Activated CD8-positive, alpha-beta memory T cell treated with anti-CD3 and anti-CD28 coated beads, Interleukin-2, amount 50 U/mL, for 24 hours (primary cell): ENCODE results near the gene ASPG.
A peak's percentile ranks its signal among the peaks of the same experiment; 100 is the strongest.

Experiments
- DNase-seq: peaks from one replicate; pipeline ENCODE4 v3.0.0-alpha.2; 2020; ENCODE audit errors: extremely low read depth

The ASPG gene

GRCh38 chr14:104075530-104076151 lies 9.9 kb upstream of the ASPG start:
- DNase-seq = no peak

GRCh38 chr14:104076743-104077142 lies 8.8 kb upstream of the ASPG start:
- no peak for DNase-seq

- peak; percentile 74 for DNase-seq
These were observed 7.5 kb upstream of the ASPG start for GRCh38 chr14:104078031-104078455.

GRCh38 chr14:104080376-104081260 lies 4.9 kb upstream of the ASPG start:
- no peak for DNase-seq

GRCh38 chr14:104081261-104081835 lies 4.2 kb upstream of the ASPG start:
- DNase-seq = no peak

- DNase-seq = no peak
These were observed 3.5 kb upstream of the ASPG start for GRCh38 chr14:104081951-104082464.

- DNase-seq = no peak
These were observed 2.7 kb upstream of the ASPG start for GRCh38 chr14:104082807-104083206.

- DNase-seq = no peak
These were observed 1.1 kb upstream of the ASPG start for GRCh38 chr14:104084251-104085002.

- DNase-seq = no peak
These were observed 345 bp downstream of the ASPG start for GRCh38 chr14:104085889-104086201.

GRCh38 chr14:104086210-104086660 lies 735 bp downstream of the ASPG start:
- DNase-seq = no peak

- no peak for DNase-seq
These were observed 1.4 kb downstream of the ASPG start for GRCh38 chr14:104086661-104087461.

- DNase-seq = no peak
These were observed 2.0 kb downstream of the ASPG start for GRCh38 chr14:104087505-104087904.

- no peak for DNase-seq
These were observed 2.7 kb downstream of the ASPG start for GRCh38 chr14:104087981-104088850.

- no peak for DNase-seq
These were observed 4.7 kb downstream of the ASPG start for GRCh38 chr14:104090071-104090748.

GRCh38 chr14:104091061-104091926 lies 5.8 kb downstream of the ASPG start:
- no peak for DNase-seq

- no peak for DNase-seq
These were observed 6.6 kb downstream of the ASPG start for GRCh38 chr14:104091927-104092771.

- DNase-seq = no peak
These were observed 7.4 kb downstream of the ASPG start for GRCh38 chr14:104092931-104093365.
